Kidney (tissue), 14 donors: ENCODE data around the gene NOL3. TPM values are rescaled to one million over a fixed set of nuclear protein-coding genes. Genes with fewer than 3 reads are reported as not detected.

Experiments used
- DNase-seq, 5 donors: peaks; one replicate each; pipeline ENCODE4 v3.0.0-alpha.2; 2013 to 2020
- FAIRE-seq: peaks from 2 replicates; lab custom pipeline; 2012; peaks lifted over from hg19 to GRCh38; lab: Jason Lieb, UNC
- H3K27ac ChIP-seq, 2 donors: one replicate each; pipeline ENCODE4 v1.7.0; 2013; ENCODE audit warnings: low read depth in 2 of 2, low read length in 2 of 2, inconsistent platforms in 1 of 2
- H3K27me3 ChIP-seq: one replicate; pipeline ENCODE4 v1.7.1; 2013; ENCODE audit warnings: low read length, inconsistent platforms; ENCODE audit not compliant: control insufficient read depth, insufficient read depth
- H3K36me3 ChIP-seq, 3 donors: one replicate each; pipeline versions ENCODE4 v1.7.0 to v1.7.1; 2013; ENCODE audit warnings: low read length in 3 of 3, control low read depth in 1 of 3, inconsistent platforms in 1 of 3; ENCODE audit not compliant: insufficient read depth in 3 of 3, control insufficient read depth in 2 of 3
- H3K4me1 ChIP-seq, 3 donors: one replicate each; pipeline versions ENCODE4 v1.7.0 to v1.7.1; 2013; ENCODE audit warnings: low read length in 3 of 3, inconsistent platforms in 1 of 3, low read depth in 1 of 3; ENCODE audit not compliant: control insufficient read depth in 2 of 3, insufficient read depth in 2 of 3
- H3K4me3 ChIP-seq, 3 donors: one replicate each; pipeline versions ENCODE4 v1.7.0 to v1.8.1; 2013; ENCODE audit warnings: low read length in 3 of 3, control low read depth in 1 of 3, inconsistent platforms in 1 of 3
- H3K9ac ChIP-seq, 3 donors: one replicate each; pipeline versions ENCODE4 v1.7.0 to v1.7.1; 2013; ENCODE audit warnings: low read length in 3 of 3, control low read depth in 1 of 3, inconsistent platforms in 1 of 3
- H3K9me3 ChIP-seq, 3 donors: one replicate each; pipeline versions ENCODE4 v1.7.0 to v1.7.1; 2013; ENCODE audit warnings: low read length in 3 of 3, control low read depth in 1 of 3, inconsistent platforms in 1 of 3; ENCODE audit not compliant: control insufficient read depth in 2 of 3, insufficient read depth in 1 of 3
- CTCF ChIP-seq: IDR thresholded peaks from 3 replicates; pipeline ENCODE4 v1.5.1; 2012; ENCODE audit warnings: mild to moderate bottlenecking, moderate library complexity, borderline replicate concordance; ENCODE audit not compliant: insufficient read depth; ENCODE audit errors: extremely low read depth
- intact Hi-C: fragments of 100-400 bp; cut with DNase I; formaldehyde crosslinking; loops from one replicate; pipeline ENCODE4 v1.11.1; 2022
- polyA plus RNA-seq: library from polyadenylated mRNA; stranded (reverse); fragments of 350-450 nt; fragmentation: Illumina TruSeq; extraction: RNeasy Lipid Tissue Mini Kit (QIAGEN cat#74804); gene quantifications from one replicate; pipeline ENCODE4 v1.2.3, GENCODE V29; 2014; ENCODE audit warnings: low read depth, low replicate concordance; ENCODE audit not compliant: insufficient read depth
- total RNA-seq: library from RNA; stranded (reverse); fragmentation: NEBNext Ultra II Directional; extraction: Animal tissue kit (Norgen Biotek cat#: 25700); gene quantifications from one replicate; pipeline ENCODE4 v1.2.1, GENCODE V29; 2021
- donor health status: control.
- donor health status: control.
- donor health status: control.
- donor health status: control.
- donor health status: control.
- donor health status: DM: yes; HTN: yes; CAD: no.
- donor health status: Normal renal cell carcinoma (clear cell type).

Gene NOL3
- total and polyA plus RNA-seq, 2 donors from 2014 or later = 35.3 to 36.4 TPM

- FAIRE-seq = no peak
- H3K4me1 ChIP-seq = peaks cover 0 to 49% (median 34%) of the 10 kb centered on the region in 3 donors
- peak overlapping the region in 1 of 3 donors; percentile 99 for H3K4me3 ChIP-seq
- peak overlapping the region in 1 of 3 donors; percentile 99 for H3K9ac ChIP-seq
- no peaks in the 10 kb centered on the region for H3K27me3 ChIP-seq
- no peaks in the 10 kb centered on the region for H3K9me3 ChIP-seq
- intact Hi-C loops = no loop called here
- H3K27ac ChIP-seq = no peak overlapping the region
- DNase-seq = no peak
- H3K36me3 ChIP-seq = peaks cover 7 to 48% (median 26%) of the 10 kb centered on the region in 3 donors
- TF ChIP-seq CTCF = no peak
Observed at GRCh38 chr16:67193536-67193935, 23.2 kb downstream of the NOL3 start.

- no peak overlapping the region for H3K4me3 ChIP-seq
- H3K27ac ChIP-seq = no peak overlapping the region
- FAIRE-seq (no peak), DNase-seq (no peak)
- peaks cover 7 to 48% (median 26%) of the 10 kb centered on the region in 3 donors for H3K36me3 ChIP-seq
- no peak for TF ChIP-seq CTCF
- intact Hi-C loops = no loop called here
- H3K9me3 ChIP-seq = no peaks in the 10 kb centered on the region
- H3K4me1 ChIP-seq = peaks cover 0 to 49% (median 35%) of the 10 kb centered on the region in 3 donors
- H3K9ac ChIP-seq = no peak overlapping the region
- no peaks in the 10 kb centered on the region for H3K27me3 ChIP-seq
Observed at GRCh38 chr16:67194260-67194659, 23.9 kb downstream of the NOL3 start.

GRCh38 chr16:67195676-67196075, 25.3 kb downstream of the NOL3 start:
- no peak overlapping the region for H3K27ac ChIP-seq
- no peak overlapping the region for H3K4me3 ChIP-seq
- intact Hi-C loops = no loop called here
- no peaks in the 10 kb centered on the region for H3K27me3 ChIP-seq
- no peak for DNase-seq
- peaks cover 0 to 49% (median 35%) of the 10 kb centered on the region in 3 donors for H3K4me1 ChIP-seq
- peaks cover 7 to 48% (median 26%) of the 10 kb centered on the region in 3 donors for H3K36me3 ChIP-seq
- no peak for TF ChIP-seq CTCF
- no peaks in the 10 kb centered on the region for H3K9me3 ChIP-seq
- no peak overlapping the region for H3K9ac ChIP-seq
- no peak for FAIRE-seq

- Histone ChIP-seq H3K9me3 (no peaks in the 10 kb centered on the region), H3K27ac (peak overlapping the region; percentile 16 to 23), H3K27me3 (no peaks in the 10 kb centered on the region), H3K4me1 (peaks cover 0 to 43% (median 35%) of the 10 kb centered on the region in 3 donors), H3K9ac (no peak overlapping the region), H3K4me3 (no peak overlapping the region), H3K36me3 (peaks cover 7 to 52% (median 30%) of the 10 kb centered on the region in 3 donors)
- TF ChIP-seq CTCF = no peak
- intact Hi-C loops = no loop called here
- FAIRE-seq (no peak), DNase-seq (no peak)
Observed at GRCh38 chr16:67196881-67197280, 26.5 kb downstream of the NOL3 start.
